Uterus (tissue), 4 donors: ENCODE measurements around the gene PML. TPM values are rescaled to one million over a fixed set of nuclear protein-coding genes. Genes with fewer than 3 reads are reported as not detected.

ENCODE experiments used
- DNase-seq, 2 donors: peaks; one replicate each; pipeline ENCODE4 v3.0.0-alpha.2; 2019 to 2020
- H3K27ac ChIP-seq, 2 donors: fragments of 200-600 bp; sonication (generic); 1 replicate in 1 of 2; 2 replicates in 1 of 2; pipeline ENCODE4 v1.5.1; 2016 to 2018
- H3K27me3 ChIP-seq, 2 donors: fragments of 200-600 bp; sonication (generic); one replicate each; pipeline ENCODE4 v1.5.1; 2018 to 2019; ENCODE audit warnings: control low read depth in 1 of 2
- H3K36me3 ChIP-seq, 2 donors: fragments of 200-600 bp; sonication (generic); one replicate each; pipeline ENCODE4 v1.5.1; 2019; ENCODE audit warnings: control low read depth in 1 of 2
- H3K4me1 ChIP-seq, 2 donors: fragments of 200-600 bp; sonication (generic); one replicate each; pipeline ENCODE4 v1.5.1; 2018 to 2019; ENCODE audit warnings: control low read depth in 1 of 2
- H3K4me3 ChIP-seq, 2 donors: fragments of 200-600 bp; sonication (generic); 1 replicate in 1 of 2; 2 replicates in 1 of 2; pipeline ENCODE4 v1.5.1; 2018 to 2019; ENCODE audit warnings: mild to moderate bottlenecking in 1 of 2
- H3K9me3 ChIP-seq, 2 donors: fragments of 200-600 bp; sonication (generic); one replicate each; pipeline ENCODE4 v1.5.1; 2019; ENCODE audit warnings: control low read depth in 1 of 2
- POLR2A ChIP-seq, 2 donors: fragments of 450-650 bp; IDR thresholded peaks; one replicate each; pipeline ENCODE4 v1.6.1; 2016; ENCODE audit warnings: antibody characterized with exemption in 2 of 2, mild to moderate bottlenecking in 1 of 2, moderate library complexity in 1 of 2
- intact Hi-C: fragments of 100-400 bp; cut with DNase I; formaldehyde crosslinking; loops from one replicate; pipeline ENCODE4 v1.15.1; 2023; ENCODE audit warnings: low total_unique reads
- total RNA-seq, 4 donors: library from RNA; depleted of rRNA in 3 of 4; stranded (reverse); fragments of >200 nt in 3 of 4; gene quantifications; one replicate each; pipeline versions ENCODE4 v1.1.0 to v1.2.4, GENCODE V29; 2014 to 2023
- TF ChIP-seq, protein P1 (sequence below), 4 experiments: fragments of 200-600 bp in 2 of 4; fragments of 450-650 bp in 2 of 4; sonication (generic) in 2 of 4; IDR thresholded peaks; one replicate each; pipeline ENCODE4 v1.5.1; 2016 to 2019; ENCODE audit warnings: antibody characterized with exemption in 4 of 4, mild to moderate bottlenecking in 2 of 4, moderate library complexity in 1 of 4
- donor health status: DM: yes; HTN: yes; CAD: no.

Gene PML
- total RNA-seq, 4 donors from 2014 or later = 39.0 to 118 (median 78.3) TPM

DNA sequence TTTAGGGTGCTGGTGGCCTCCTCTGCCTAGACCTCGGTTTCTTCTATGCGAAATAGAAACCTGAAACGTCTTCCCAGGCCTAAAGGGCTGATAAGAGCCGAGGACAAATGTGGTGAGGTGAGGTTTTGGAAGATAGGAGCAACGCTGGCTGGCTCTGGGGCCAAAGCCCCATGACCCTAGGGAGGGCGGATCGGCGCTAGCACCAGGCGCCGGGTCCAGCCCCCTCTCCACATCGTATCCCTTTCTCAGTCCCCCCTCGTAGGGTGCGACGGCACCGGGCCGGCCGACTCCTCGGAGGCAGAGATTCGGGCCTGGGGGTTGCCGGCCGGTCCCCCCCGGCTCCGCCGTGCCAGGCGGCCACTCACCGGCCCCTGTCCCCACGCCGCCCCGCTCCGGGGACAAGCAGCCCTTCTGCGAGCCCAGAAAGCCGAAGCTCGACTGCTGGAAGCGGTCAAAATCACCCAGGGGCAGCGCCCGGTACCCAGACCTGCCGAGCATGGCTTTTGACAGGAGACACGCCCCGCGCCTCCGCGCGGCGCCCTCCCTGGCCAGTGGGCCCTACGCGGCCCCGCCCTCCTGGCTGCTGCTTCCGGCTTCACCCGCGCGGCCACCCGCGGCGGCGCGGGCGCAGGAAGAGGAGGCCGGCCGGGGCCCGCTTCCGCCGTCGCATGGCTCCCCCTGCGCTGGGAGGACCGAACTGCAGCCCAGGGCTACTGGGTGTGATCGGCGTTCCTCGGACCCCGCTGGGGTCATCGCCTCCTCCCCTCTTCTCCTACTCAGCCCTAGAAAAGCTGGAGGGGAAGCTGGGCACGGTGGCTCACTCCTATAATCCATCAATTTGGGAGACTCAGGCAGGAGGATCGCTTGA, 2.6 kb upstream of the PML start, which contains the start of gene STOML1:
STOML1 (minus strand) TSS at position 570 of the 868 bp plus-strand sequence; CDS start at position 498, 72 bp downstream.
- no peaks in the 10 kb centered on the region for H3K27me3 ChIP-seq
- H3K36me3 ChIP-seq = no peaks in the 10 kb centered on the region
- peak within 1 kb of the TSS; percentile 51 to 82 for H3K4me3 ChIP-seq
- no peaks in the 10 kb centered on the region for H3K9me3 ChIP-seq
- peaks cover 7 to 15% of the 10 kb centered on the region in 2 donors for H3K4me1 ChIP-seq
- peak; percentile 88 to 94 for DNase-seq
- intact Hi-C loops = no loop called here
- H3K27ac ChIP-seq = peak within 1 kb of the TSS; percentile 77 to 82
- TF ChIP-seq, protein P1, sequence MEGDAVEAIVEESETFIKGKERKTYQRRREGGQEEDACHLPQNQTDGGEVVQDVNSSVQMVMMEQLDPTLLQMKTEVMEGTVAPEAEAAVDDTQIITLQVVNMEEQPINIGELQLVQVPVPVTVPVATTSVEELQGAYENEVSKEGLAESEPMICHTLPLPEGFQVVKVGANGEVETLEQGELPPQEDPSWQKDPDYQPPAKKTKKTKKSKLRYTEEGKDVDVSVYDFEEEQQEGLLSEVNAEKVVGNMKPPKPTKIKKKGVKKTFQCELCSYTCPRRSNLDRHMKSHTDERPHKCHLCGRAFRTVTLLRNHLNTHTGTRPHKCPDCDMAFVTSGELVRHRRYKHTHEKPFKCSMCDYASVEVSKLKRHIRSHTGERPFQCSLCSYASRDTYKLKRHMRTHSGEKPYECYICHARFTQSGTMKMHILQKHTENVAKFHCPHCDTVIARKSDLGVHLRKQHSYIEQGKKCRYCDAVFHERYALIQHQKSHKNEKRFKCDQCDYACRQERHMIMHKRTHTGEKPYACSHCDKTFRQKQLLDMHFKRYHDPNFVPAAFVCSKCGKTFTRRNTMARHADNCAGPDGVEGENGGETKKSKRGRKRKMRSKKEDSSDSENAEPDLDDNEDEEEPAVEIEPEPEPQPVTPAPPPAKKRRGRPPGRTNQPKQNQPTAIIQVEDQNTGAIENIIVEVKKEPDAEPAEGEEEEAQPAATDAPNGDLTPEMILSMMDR (IDR thresholded peaks at IDR 0.05) = peak; percentile 85 to 98 (median 98)
- TF ChIP-seq POLR2A (IDR thresholded peaks at IDR 0.05) = peak; percentile 47 to 63

DNA sequence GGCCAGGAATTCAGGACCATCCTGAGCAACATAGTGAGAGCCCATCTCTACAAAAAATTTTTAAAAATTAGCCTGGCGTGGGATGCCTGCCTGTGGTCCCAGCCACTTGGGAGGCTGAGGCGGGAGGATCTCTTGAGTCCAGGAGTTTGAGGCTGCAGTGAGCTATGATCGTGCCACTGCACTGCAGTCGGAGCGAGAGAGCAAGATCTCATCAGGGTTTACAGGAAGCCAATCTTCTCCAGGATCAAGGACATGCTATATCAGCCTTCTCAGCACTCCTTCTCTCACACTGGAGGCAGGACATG, 2.0 kb upstream of the PML start:
- H3K36me3 ChIP-seq = no peaks in the 10 kb centered on the region
- intact Hi-C loops = no loop called here
- no peaks in the 10 kb centered on the region for H3K27me3 ChIP-seq
- TF ChIP-seq, protein P1 (IDR thresholded peaks at IDR 0.05) = no peak
- no peak for TF ChIP-seq POLR2A (IDR thresholded peaks at IDR 0.05)
- peak overlapping the region in 1 of 2 donors; percentile 82 for H3K4me3 ChIP-seq
- DNase-seq = no peak
- H3K9me3 ChIP-seq = no peaks in the 10 kb centered on the region
- peaks cover 7 to 15% of the 10 kb centered on the region in 2 donors for H3K4me1 ChIP-seq
- H3K27ac ChIP-seq = peak overlapping the region; percentile 69 to 77

DNA sequence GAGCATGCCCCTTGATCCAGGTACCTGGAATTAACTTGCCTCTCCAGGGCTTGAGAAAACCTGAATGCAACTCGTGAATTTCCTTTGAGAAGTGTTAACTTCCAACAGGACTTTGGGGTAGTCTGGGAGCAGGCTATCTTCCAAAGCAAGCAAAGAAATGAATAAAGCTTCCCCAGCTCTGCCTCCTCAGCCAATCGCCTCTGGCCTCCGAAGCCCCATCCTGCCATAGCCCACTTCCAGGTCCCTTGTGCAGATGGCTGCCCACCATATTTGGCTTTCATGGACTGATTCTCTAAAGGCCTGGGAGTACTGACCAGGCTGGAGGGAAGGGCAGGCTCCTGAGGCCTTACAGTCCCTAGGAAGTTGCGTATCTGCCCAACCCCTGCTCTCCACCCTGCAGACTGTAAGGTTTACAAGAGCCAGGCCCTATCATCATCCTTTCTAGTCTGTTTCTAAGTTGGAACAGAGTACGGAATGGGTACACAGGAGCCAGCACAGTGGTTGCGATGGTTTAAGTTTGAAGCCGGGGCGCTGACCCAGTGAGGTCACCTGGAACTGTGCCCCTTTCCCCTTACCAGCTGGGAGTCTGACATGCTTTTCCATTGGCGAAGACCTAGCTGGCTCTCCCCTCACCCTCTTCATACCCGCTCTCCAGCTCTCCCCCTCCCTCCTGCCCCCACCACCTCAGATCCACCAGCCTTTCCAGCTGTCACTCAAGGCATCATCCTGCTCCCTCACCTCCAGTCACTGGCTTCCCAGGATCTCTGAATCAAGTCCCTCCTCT, 1.1 kb upstream of the PML start:
- H3K27ac ChIP-seq = peak overlapping the region; percentile 77 to 95
- H3K4me1 ChIP-seq = peaks cover 7 to 15% of the 10 kb centered on the region in 2 donors
- no peaks in the 10 kb centered on the region for H3K36me3 ChIP-seq
- no peaks in the 10 kb centered on the region for H3K9me3 ChIP-seq
- peak overlapping the region in 1 of 2 donors; percentile 80 for H3K4me3 ChIP-seq
- TF ChIP-seq, protein P1 (IDR thresholded peaks at IDR 0.05) = no peak
- no peak for TF ChIP-seq POLR2A (IDR thresholded peaks at IDR 0.05)
- intact Hi-C loops = no loop called here
- DNase-seq = no peak
- H3K27me3 ChIP-seq = no peaks in the 10 kb centered on the region

DNA sequence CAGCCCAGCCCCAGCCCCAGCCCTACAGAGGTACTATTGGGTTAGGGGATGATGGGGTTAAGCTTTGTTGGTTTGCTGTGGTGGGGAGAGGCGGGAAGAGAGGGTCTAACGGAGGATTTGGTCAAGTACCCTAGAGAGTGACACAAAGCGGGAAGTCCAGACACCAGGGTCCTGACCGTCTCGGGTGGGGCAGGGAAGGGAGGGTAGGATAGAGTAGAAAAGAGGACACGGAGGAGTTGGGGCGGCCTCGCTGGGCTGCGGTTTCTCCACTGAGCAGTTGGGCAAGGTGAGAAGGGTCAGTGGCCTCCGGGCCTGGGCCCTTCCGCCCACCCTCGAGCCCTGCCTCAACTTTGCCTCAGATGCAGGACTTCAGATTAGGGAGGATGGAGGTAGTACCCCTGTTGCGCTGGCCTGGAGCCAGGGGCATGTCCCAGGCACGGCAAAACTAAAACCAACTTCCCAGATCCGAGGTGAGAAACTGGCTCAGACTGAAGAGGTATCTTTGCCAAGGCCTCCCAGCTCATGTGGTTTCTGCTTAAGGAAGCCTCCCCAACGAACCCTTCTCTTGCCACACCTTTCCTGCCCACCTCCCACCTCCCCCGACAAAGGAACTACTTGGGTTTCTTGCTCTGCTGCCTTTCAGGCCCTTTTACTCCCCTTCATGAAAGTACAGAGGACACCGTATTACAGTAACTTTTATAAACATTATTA, 551 bp downstream of the PML start:
- Histone ChIP-seq H3K4me1 (peaks cover 7 to 15% of the 10 kb centered on the region in 2 donors), H3K9me3 (no peaks in the 10 kb centered on the region), H3K27me3 (no peaks in the 10 kb centered on the region), H3K27ac (peak overlapping the region; percentile 95 to 98), H3K36me3 (no peaks in the 10 kb centered on the region), H3K4me3 (peak overlapping the region; percentile 80 to 97)
- DNase-seq = peak in 1 of 2 donors; percentile 49
- no peak for TF ChIP-seq POLR2A (IDR thresholded peaks at IDR 0.05)
- TF ChIP-seq, protein P1 (IDR thresholded peaks at IDR 0.05) = no peak
- intact Hi-C loops = no loop called here
